ENCODE data around the gene ACSS1. TPM values are rescaled to one million over a fixed set of nuclear protein-coding genes. Genes with fewer than 3 reads are reported as not detected.

Gene ACSS1
- total RNA-seq, 1 experiment from 2014 or later = 0.61 TPM

- Histone ChIP-seq H2AK5ac (ENCODE audit: insufficient read length, low read length) (no peak overlapping the region), H2BK120ac (ENCODE audit: low read depth, low read length, poor library complexity, severe bottlenecking) (no peak overlapping the region), H4K8ac (replicated peaks; ENCODE audit: insufficient read length, low read depth, low read length) (no peak overlapping the region), H2AFZ (ENCODE audit: low read length) (no peak overlapping the region), H3K23me2 (ENCODE audit: insufficient read length, low read depth, low read length, poor library complexity, severe bottlenecking) (peaks cover 11% of the 10 kb centered on the region), H3K4ac (ENCODE audit: low read depth, low read length) (no peak overlapping the region), H3K4me1 (ENCODE audit: insufficient read depth, low read length) (no peaks in the 10 kb centered on the region), H3K56ac (ENCODE audit: insufficient read length, low read depth, low read length) (no peak overlapping the region), H4K5ac (ENCODE audit: insufficient read length, low read depth, low read length) (no peak overlapping the region), H4K91ac (ENCODE audit: insufficient read length, low read depth, low read length) (no peak overlapping the region), H2BK12ac (ENCODE audit: insufficient read length, low read depth, low read length) (no peak overlapping the region), H4K20me1 (ENCODE audit: control insufficient read depth, insufficient read depth, insufficient read length) (peaks cover 2% of the 10 kb centered on the region), H3K27me3 (ENCODE audit: insufficient read depth, low read length) (peaks cover 21% of the 10 kb centered on the region; the same call in 1 of the 2 replicates), H2BK20ac (ENCODE audit: low read depth, low read length, poor library complexity, severe bottlenecking) (no peak overlapping the region), H3K79me2 (ENCODE audit: insufficient read depth, low read length) (no peaks in the 10 kb centered on the region), H2BK15ac (ENCODE audit: low read depth, low read length) (no peak overlapping the region), H3K23ac (ENCODE audit: insufficient read length, low read depth, low read length) (no peak overlapping the region), H3K9ac (ENCODE audit: extremely low read depth, insufficient read length, low read length) (no peak overlapping the region), H3T11ph (ENCODE audit: low read length) (no peak overlapping the region), H3K14ac (ENCODE audit: insufficient read depth, low read length) (no peak overlapping the region), H3K4me2 (ENCODE audit: insufficient read depth, insufficient read length, low read length) (no peak overlapping the region), H2BK5ac (ENCODE audit: insufficient read length, low read length) (no peak overlapping the region), H3K18ac (ENCODE audit: insufficient read length, low read depth, low read length) (no peak overlapping the region), H3K9me3 (ENCODE audit: control insufficient read depth, low read depth, low read length) (no peaks in the 10 kb centered on the region), H3K79me1 (ENCODE audit: insufficient read depth, low read depth, low read length, poor library complexity, severe bottlenecking) (no peaks in the 10 kb centered on the region), H3K27ac (ENCODE audit: insufficient read length, low read depth, low read length) (no peak overlapping the region)
- WGBS (ENCODE audit: extremely low coverage, insufficient read length, low lambda C conversion rate) = no CpG with 5 or more reads among the region's 7 CpGs
- DNase-seq = no peak
- Mint-ChIP-seq H3K9me3 (no peaks in the 10 kb centered on the region; a peak in 1 of 5 replicates), H3K27ac (no peak overlapping the region), H3K27me3 (ENCODE audit: low read depth) (peaks cover 84% of the 10 kb centered on the region), H3K4me1 (peaks cover 7 to 12% of the 10 kb centered on the region in 2 experiments; a peak in 3 of 4 replicates), H3K36me3 (ENCODE audit: insufficient read depth in 1 of 3, low read depth in 3 of 3) (no peaks in the 10 kb centered on the region), H3K4me3 (no peak overlapping the region)
- no peak for TF ChIP-seq CTCF (conservative IDR thresholded peaks at IDR 0.05)
Observed at GRCh38 chr20:25062841-25063240, 4.9 kb upstream of the ACSS1 start.

Measured in H9 (cell line).